HG03432 (cell line): ENCODE results near the gene KLK4.

Experiments used
- ATAC-seq: cut with Tn5 transposase; IDR thresholded peaks from one replicate; pipeline ENCODE4 v1.9.1; 2021; ENCODE audit warnings: mild to moderate bottlenecking, moderate library complexity; ENCODE audit not compliant: unreplicated experiment

Gene KLK4

DNA sequence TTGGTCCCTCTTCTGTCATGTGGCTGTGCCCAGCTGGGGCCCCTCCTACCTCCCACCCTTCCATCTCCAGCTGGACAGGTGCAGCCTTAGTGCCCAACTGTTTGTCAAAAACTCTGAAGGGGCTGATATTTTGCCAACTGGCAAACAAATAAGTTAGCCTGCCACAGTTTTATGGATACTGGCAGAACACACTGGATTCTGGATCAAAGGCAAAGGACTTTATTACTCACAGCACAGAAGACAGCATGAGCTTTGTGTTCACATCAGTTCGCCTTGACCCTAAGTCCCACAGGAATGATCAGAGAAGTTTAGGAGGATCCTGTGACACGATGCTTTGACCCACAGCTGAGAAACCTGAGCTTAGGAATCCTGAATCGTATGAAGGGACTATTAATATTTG is 21.6 kb downstream of the KLK4 start:
- ATAC-seq, result no peak

DNA sequence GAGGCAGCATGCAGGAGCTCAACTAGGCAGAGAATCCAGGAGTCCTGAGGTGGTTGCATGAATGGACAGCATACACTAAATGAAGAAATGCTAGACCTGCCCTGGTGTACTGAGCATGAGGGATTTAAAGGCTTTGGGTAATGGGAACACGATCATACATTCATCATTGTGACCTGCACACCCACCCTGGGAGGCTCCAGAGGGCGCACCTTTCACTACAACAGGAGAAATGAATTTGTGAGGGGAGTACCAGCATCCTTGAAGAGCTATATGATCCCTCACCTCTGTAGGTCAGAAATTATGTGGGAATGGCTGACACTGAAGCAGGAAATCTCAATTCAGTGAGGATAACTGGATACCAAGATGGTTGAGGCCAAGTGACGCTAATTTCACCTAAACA is 29.0 kb downstream of the KLK4 start:
- ATAC-seq, result no peak

- no peak for ATAC-seq
These were observed 31.0 kb downstream of the KLK4 start for GRCh38 chr19:50880241-50880640.

DNA sequence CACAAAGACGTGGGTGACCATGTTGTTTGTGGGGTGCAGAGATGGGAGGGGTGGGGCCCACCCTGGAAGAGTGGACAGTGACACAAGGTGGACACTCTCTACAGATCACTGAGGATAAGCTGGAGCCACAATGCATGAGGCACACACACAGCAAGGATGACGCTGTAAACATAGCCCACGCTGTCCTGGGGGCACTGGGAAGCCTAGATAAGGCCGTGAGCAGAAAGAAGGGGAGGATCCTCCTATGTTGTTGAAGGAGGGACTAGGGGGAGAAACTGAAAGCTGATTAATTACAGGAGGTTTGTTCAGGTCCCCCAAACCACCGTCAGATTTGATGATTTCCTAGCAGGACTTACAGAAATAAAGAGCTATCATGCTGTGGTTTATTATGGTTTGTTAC is 32.3 kb downstream of the KLK4 start:
- ATAC-seq, result no peak

DNA sequence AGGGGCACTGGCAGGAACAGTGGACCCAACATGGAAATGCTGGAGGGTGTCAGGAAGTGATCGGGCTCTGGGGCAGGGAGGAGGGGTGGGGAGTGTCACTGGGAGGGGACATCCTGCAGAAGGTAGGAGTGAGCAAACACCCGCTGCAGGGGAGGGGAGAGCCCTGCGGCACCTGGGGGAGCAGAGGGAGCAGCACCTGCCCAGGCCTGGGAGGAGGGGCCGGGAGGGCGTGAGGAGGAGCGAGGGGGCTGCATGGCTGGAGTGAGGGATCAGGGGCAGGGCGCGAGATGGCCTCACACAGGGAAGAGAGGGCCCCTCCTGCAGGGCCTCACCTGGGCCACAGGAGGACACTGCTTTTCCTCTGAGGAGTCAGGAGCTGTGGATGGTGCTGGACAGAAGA is 33.9 kb downstream of the KLK4 start:
- no peak for ATAC-seq

GRCh38 chr19:50876456-50876855 is 34.7 kb downstream of the KLK4 start:
- ATAC-seq, result no peak

GRCh38 chr19:50875795-50876422 is 35.3 kb downstream of the KLK4 start:
- ATAC-seq, result no peak

DNA sequence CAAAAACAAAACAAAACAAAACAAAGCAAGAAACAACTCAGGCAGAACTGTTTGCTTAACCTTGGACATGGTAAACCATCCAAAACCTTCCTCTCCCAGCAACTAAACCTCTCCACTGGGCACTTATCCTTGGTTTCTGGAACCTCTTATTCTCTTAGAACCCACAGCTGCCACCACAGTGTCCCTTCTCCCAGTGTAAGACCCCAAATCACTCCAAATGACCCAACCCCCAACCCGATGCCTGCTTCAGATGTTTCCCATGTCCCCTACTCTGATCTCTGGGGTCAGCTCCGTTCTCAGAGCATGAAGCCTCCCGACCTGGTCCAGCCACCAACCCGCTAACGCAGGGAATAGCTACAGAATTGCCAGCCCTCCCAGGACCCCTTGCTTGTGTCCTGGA is 37.0 kb downstream of the KLK4 start:
- no peak for ATAC-seq

DNA sequence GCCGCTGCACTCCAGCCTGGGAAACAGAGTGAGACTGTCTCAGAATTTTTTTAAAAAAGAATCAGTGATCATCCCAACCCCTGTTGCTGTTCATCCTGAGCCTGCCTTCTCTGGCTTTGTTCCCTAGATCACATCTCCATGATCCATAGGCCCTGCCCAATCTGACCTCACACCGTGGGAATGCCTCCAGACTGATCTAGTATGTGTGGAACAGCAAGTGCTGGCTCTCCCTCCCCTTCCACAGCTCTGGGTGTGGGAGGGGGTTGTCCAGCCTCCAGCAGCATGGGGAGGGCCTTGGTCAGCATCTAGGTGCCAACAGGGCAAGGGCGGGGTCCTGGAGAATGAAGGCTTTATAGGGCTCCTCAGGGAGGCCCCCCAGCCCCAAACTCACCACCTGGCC is 38.1 kb downstream of the KLK4 start, which contains the start of gene KLK2:
Gene KLK2 (plus strand): TSS at position 384 of the 400 bp plus-strand sequence. CDS start 35 bp downstream, outside the sequence.
- no peak for ATAC-seq

DNA sequence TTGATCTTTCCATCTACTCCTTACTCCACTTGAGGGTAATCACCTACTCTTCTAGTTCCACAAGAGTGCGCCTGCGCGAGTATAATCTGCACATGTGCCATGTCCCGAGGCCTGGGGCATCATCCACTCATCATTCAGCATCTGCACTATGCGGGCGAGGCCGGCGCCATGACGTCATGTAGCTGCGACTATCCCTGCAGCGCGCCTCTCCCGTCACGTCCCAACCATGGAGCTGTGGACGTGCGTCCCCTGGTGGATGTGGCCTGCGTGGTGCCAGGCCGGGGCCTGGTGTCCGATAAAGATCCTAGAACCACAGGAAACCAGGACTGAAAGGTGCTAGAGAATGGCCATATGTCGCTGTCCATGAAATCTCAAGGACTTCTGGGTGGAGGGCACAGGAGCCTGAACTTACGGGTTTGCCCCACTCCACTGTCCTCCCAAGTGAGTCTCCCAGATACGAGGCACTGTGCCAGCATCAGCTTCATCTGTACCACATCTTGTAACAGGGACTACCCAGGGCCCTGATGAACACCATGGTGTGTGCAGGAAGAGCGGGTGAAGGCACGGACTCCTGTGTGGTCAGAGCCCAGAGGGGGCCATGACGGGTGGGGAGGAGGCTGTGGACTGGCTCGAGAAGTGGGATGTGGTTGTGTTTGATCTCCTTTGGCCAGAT is 40.6 kb downstream of the KLK4 start:
- no peak for ATAC-seq

GRCh38 chr19:50869479-50869878 is 41.7 kb downstream of the KLK4 start:
- ATAC-seq, result no peak

- no peak for ATAC-seq
These were observed 49.5 kb downstream of the KLK4 start for GRCh38 chr19:50861496-50862286.

DNA sequence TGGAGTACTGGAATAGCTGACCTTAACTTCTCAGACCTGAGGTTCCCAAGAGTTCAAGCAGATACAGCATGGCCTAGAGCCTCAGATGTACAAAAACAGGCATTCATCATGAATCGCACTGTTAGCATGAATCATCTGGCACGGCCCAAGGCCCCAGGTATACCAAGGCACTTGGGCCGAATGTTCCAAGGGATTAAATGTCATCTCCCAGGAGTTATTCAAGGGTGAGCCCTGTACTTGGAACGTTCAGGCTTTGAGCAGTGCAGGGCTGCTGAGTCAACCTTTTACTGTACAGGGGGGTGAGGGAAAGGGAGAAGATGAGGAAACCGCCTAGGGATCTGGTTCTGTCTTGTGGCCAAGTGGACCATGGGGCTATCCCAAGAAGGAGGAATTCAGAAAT is 50.2 kb downstream of the KLK4 start:
- ATAC-seq, result no peak

DNA sequence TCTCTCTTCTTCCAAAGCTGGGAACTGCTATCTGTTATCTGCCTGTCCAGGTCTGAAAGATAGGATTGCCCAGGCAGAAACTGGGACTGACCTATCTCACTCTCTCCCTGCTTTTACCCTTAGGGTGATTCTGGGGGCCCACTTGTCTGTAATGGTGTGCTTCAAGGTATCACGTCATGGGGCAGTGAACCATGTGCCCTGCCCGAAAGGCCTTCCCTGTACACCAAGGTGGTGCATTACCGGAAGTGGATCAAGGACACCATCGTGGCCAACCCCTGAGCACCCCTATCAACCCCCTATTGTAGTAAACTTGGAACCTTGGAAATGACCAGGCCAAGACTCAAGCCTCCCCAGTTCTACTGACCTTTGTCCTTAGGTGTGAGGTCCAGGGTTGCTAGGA is 51.3 kb downstream of the KLK4 start:
- ATAC-seq, result no peak

DNA sequence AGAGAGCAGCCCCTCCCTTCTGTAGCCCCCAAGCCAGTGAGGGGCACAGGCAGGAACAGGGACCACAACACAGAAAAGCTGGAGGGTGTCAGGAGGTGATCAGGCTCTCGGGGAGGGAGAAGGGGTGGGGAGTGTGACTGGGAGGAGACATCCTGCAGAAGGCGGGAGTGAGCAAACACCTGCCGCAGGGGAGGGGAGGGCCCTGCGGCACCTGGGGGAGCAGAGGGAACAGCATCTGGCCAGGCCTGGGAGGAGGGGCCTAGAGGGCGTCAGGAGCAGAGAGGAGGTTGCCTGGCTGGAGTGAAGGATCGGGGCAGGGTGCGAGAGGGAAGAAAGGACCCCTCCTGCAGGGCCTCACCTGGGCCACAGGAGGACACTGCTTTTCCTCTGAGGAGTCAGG is 52.3 kb downstream of the KLK4 start:
- ATAC-seq, result no peak

GRCh38 chr19:50857366-50857765 is 53.8 kb downstream of the KLK4 start:
- no peak for ATAC-seq
